HEK293 (cell line): ENCODE data around the gene MYLK3.

Experiments used
- CTCF ChIA-PET: fragments of 350-600 bp; formaldehyde crosslinking; extraction: SDS; loops from one replicate; lab custom pipeline; 2021; ENCODE audit warnings: antibody characterized with exemption; lab: Yijun Ruan, JAX
- POLR2A ChIA-PET: fragments of 300-600 bp; formaldehyde crosslinking; extraction: SDS; loops from one replicate; lab custom pipeline; 2020; ENCODE audit warnings: antibody characterized with exemption, inconsistent platforms; lab: Yijun Ruan, JAX
- H3K27ac ChIP-seq: fragments of 200-500 bp; sonication (Bioruptor generic); 2 replicates; pipeline ENCODE4 v1.5.1; 2014; ENCODE audit warnings: low read depth, low read length, control low read depth, inconsistent platforms; ENCODE audit errors: extremely low read depth
- H3K36me3 ChIP-seq, 2 experiments: fragments of 200-500 bp in 1 of 2; sonication (Bioruptor generic) in 1 of 2; 1 replicate in 1 of 2; 2 replicates in 1 of 2; pipeline ENCODE4 v1.5.1; 2014 to 2017; ENCODE audit warnings: inconsistent platforms in 2 of 2, low read length in 2 of 2; ENCODE audit not compliant: control insufficient read depth in 2 of 2, insufficient read depth in 1 of 2
- H3K4me1 ChIP-seq: fragments of 200-500 bp; sonication (Bioruptor generic); 2 replicates; pipeline ENCODE4 v1.5.1; 2014; ENCODE audit warnings: mild to moderate bottlenecking, low read length, inconsistent platforms; ENCODE audit not compliant: control insufficient read depth, insufficient read depth
- H3K4me3 ChIP-seq: 2 replicates; pipeline ENCODE4 v1.5.1; 2011; ENCODE audit warnings: low read depth, mild to moderate bottlenecking, control low read depth, low read length, moderate library complexity
- H3K9me3 ChIP-seq: fragments of 200-500 bp; sonication (Bioruptor generic); 2 replicates; pipeline ENCODE4 v1.5.1; 2014; ENCODE audit warnings: low read depth, low read length, inconsistent platforms; ENCODE audit not compliant: control insufficient read depth, insufficient read depth
- GFI1B ChIP-seq: fragments of 450-650 bp; formaldehyde crosslinking; IDR thresholded peaks from 2 replicates; pipeline ENCODE4 v1.5.1; 2016; ENCODE audit warnings: missing biosample characterization, missing genetic modification characterization
- REPIN1 ChIP-seq: fragments of 450-650 bp; formaldehyde crosslinking; IDR thresholded peaks from 2 replicates; pipeline ENCODE4 v1.5.1; 2017; ENCODE audit warnings: missing biosample characterization, missing genetic modification characterization, low read depth
- SP2 ChIP-seq: fragments of 450-650 bp; formaldehyde crosslinking; IDR thresholded peaks from 2 replicates; pipeline ENCODE4 v1.5.1; 2016; ENCODE audit warnings: missing biosample characterization, missing genetic modification characterization
- ZBTB11 ChIP-seq: fragments of 450-650 bp; formaldehyde crosslinking; conservative IDR thresholded peaks from 2 replicates; pipeline ENCODE4 v1.5.1; 2016; ENCODE audit warnings: low read depth, missing biosample characterization, missing genetic modification characterization
- ZNF138 ChIP-seq: fragments of 450-650 bp; formaldehyde crosslinking; IDR thresholded peaks from 2 replicates; pipeline ENCODE4 v1.5.1; 2016; ENCODE audit warnings: missing biosample characterization, missing genetic modification characterization, borderline replicate concordance
- ZNF16 ChIP-seq: fragments of 450-650 bp; formaldehyde crosslinking; IDR thresholded peaks from 2 replicates; pipeline ENCODE4 v1.5.1; 2016; ENCODE audit warnings: low read depth, missing biosample characterization, missing genetic modification characterization
- ZNF184 ChIP-seq: fragments of 450-650 bp; IDR thresholded peaks from 2 replicates; pipeline ENCODE4 v1.5.1; 2018; ENCODE audit warnings: missing biosample characterization, mild to moderate bottlenecking, missing genetic modification characterization
- ZNF26 ChIP-seq: fragments of 450-650 bp; formaldehyde crosslinking; IDR thresholded peaks from 2 replicates; pipeline ENCODE4 v1.5.1; 2016; ENCODE audit warnings: missing biosample characterization, missing genetic modification characterization
- ZNF350 ChIP-seq: fragments of 450-650 bp; formaldehyde crosslinking; IDR thresholded peaks from 2 replicates; pipeline ENCODE4 v1.5.0; 2017; ENCODE audit warnings: missing biosample characterization, mild to moderate bottlenecking, missing genetic modification characterization
- ZNF391 ChIP-seq: fragments of 450-650 bp; formaldehyde crosslinking; IDR thresholded peaks from 2 replicates; pipeline ENCODE4 v1.5.1; 2016; ENCODE audit warnings: low read depth, missing biosample characterization, missing genetic modification characterization, borderline replicate concordance
- ZNF48 ChIP-seq: fragments of 450-650 bp; formaldehyde crosslinking; IDR thresholded peaks from 2 replicates; pipeline ENCODE4 v1.5.1; 2016; ENCODE audit warnings: missing biosample characterization, missing genetic modification characterization
- ZNF530 ChIP-seq: fragments of 450-650 bp; formaldehyde crosslinking; IDR thresholded peaks from 2 replicates; pipeline ENCODE4 v1.5.1; 2016; ENCODE audit warnings: low read depth, missing biosample characterization, missing genetic modification characterization
- ZNF600 ChIP-seq: fragments of 450-650 bp; formaldehyde crosslinking; IDR thresholded peaks from 2 replicates; pipeline ENCODE4 v1.5.1; 2016; ENCODE audit warnings: missing biosample characterization, missing genetic modification characterization
- ZNF704 ChIP-seq: fragments of 450-650 bp; formaldehyde crosslinking; IDR thresholded peaks from 2 replicates; pipeline ENCODE4 v1.5.1; 2016; ENCODE audit warnings: missing biosample characterization, missing genetic modification characterization
- ZNF768 ChIP-seq: fragments of 450-650 bp; formaldehyde crosslinking; IDR thresholded peaks from 2 replicates; pipeline ENCODE4 v1.5.1; 2018; ENCODE audit warnings: missing biosample characterization, mild to moderate bottlenecking, missing genetic modification characterization

The MYLK3 gene

GRCh38 chr16:46732561-46732960 is 15.6 kb downstream of the MYLK3 start:
- no peak for TF ChIP-seq ZNF600 (tag by site-specific recombination)
- TF ChIP-seq, all 188 proteins: peak for 0
- H3K27ac ChIP-seq: no peak overlapping the region
- no peak overlapping the region for H3K4me3 ChIP-seq
- H3K9me3 ChIP-seq: no peaks in the 10 kb centered on the region
- CTCF ChIA-PET: no interaction called here
- POLR2A ChIA-PET: no interaction called here
- no peaks in the 10 kb centered on the region for H3K4me1 ChIP-seq
- H3K36me3 ChIP-seq: no peaks in the 10 kb centered on the region

- no peaks in the 10 kb centered on the region for H3K9me3 ChIP-seq
- TF ChIP-seq ZNF138 (no peak), REPIN1 (tag by site-specific recombination) (no peak), ZNF768 (tag by site-specific recombination) (no peak), SP2 (tag by site-specific recombination) (no peak), ZNF48 (no peak), ZNF391 (no peak), ZNF184 (no peak), ZBTB11 (no peak), ZNF704 (no peak), ZNF26 (tag by site-specific recombination) (no peak), ZNF530 (tag by site-specific recombination) (no peak), ZNF16 (no peak), GFI1B (no peak), ZNF350 (no peak)
- TF ChIP-seq, all 188 proteins: peak for 0
- POLR2A ChIA-PET: no interaction called here
- Histone ChIP-seq H3K4me3 (no peak overlapping the region), H3K4me1 (no peaks in the 10 kb centered on the region), H3K27ac (no peak overlapping the region), H3K36me3 (no peaks in the 10 kb centered on the region)
- CTCF ChIA-PET: no interaction called here
Measured at GRCh38 chr16:46731691-46732555, 16.2 kb downstream of the MYLK3 start.
